GM23338 (cell line): Measurements from ENCODE around the gene RELL1. TPM values are rescaled to one million over a fixed set of nuclear protein-coding genes. Genes with fewer than 3 reads are reported as not detected.

Source experiments
- ATAC-seq: fragments of 200-7000 bp; cut with Tn5 transposase; 3 replicates; pipeline ENCODE4 v1.9.1; 2020
- DNase-seq: peaks from one replicate; pipeline ENCODE4 v3.0.0-alpha.2; 2015; ENCODE audit warnings: low spot score
- H2AFZ ChIP-seq: fragments of 200-600 bp; sonication (generic); 2 replicates; pipeline ENCODE4 v1.8.0; 2016; ENCODE audit warnings: antibody characterized with exemption, mild to moderate bottlenecking, moderate library complexity
- H3F3A ChIP-seq: fragments of 200-600 bp; sonication (generic); replicated peaks from 2 replicates; pipeline ENCODE4 v1.8.0; 2017; ENCODE audit warnings: antibody characterized with exemption, mixed run types, low read depth
- H3K27ac ChIP-seq: fragments of 200-600 bp; sonication (generic); 2 replicates; pipeline ENCODE4 v1.6.1; 2016; ENCODE audit warnings: low read depth
- H3K27me3 ChIP-seq: fragments of 200-600 bp; sonication (generic); 2 replicates; pipeline ENCODE4 v1.8.0; 2016; ENCODE audit warnings: mild to moderate bottlenecking, mixed run types, moderate library complexity; ENCODE audit not compliant: insufficient read depth
- H3K36me3 ChIP-seq: fragments of 200-600 bp; sonication (generic); 2 replicates; pipeline ENCODE4 v1.8.0; 2016; ENCODE audit warnings: mild to moderate bottlenecking; ENCODE audit not compliant: insufficient read depth
- H3K4me1 ChIP-seq: fragments of 200-600 bp; sonication (generic); 2 replicates; pipeline ENCODE4 v1.8.0; 2016; ENCODE audit warnings: mild to moderate bottlenecking, moderate library complexity; ENCODE audit not compliant: insufficient read depth
- H3K4me2 ChIP-seq: fragments of 200-600 bp; sonication (generic); 2 replicates; pipeline ENCODE4 v1.7.1; 2017; ENCODE audit warnings: mixed run types
- H3K4me3 ChIP-seq: fragments of 200-600 bp; sonication (generic); 2 replicates; pipeline ENCODE4 v1.6.1; 2016; ENCODE audit warnings: mixed run types
- H3K79me2 ChIP-seq: fragments of 200-600 bp; sonication (generic); replicated peaks from 2 replicates; pipeline ENCODE4 v1.8.0; 2017; ENCODE audit warnings: mild to moderate bottlenecking; ENCODE audit not compliant: insufficient read depth
- H3K9me2 ChIP-seq: fragments of 200-600 bp; sonication (generic); 2 replicates; pipeline ENCODE4 v1.8.0; 2017; ENCODE audit not compliant: insufficient read depth
- H4K20me1 ChIP-seq: fragments of 200-600 bp; sonication (generic); replicated peaks from 2 replicates; pipeline ENCODE4 v1.8.0; 2017; ENCODE audit warnings: mild to moderate bottlenecking; ENCODE audit not compliant: insufficient read depth
- H3K27ac Mint-ChIP-seq: 2 replicates; pipeline ENCODE4 v1.8.0; 2020; ENCODE audit warnings: inconsistent platforms, mild to moderate bottlenecking, moderate library complexity, mixed read lengths
- H3K27me3 Mint-ChIP-seq: 3 replicates; pipeline ENCODE4 v1.8.0; 2022; ENCODE audit warnings: low read depth, mild to moderate bottlenecking, moderate library complexity, mixed read lengths, inconsistent platforms; ENCODE audit not compliant: insufficient read depth, poor library complexity
- H3K36me3 Mint-ChIP-seq: 3 replicates; pipeline ENCODE4 v1.8.0; 2021; ENCODE audit warnings: low read depth, mild to moderate bottlenecking, inconsistent platforms, moderate library complexity, mixed read lengths
- H3K4me1 Mint-ChIP-seq: 3 replicates; pipeline ENCODE4 v1.8.0; 2020; ENCODE audit warnings: mild to moderate bottlenecking, inconsistent platforms, mixed read lengths
- H3K4me3 Mint-ChIP-seq: 3 replicates; pipeline ENCODE4 v1.8.0; 2021; ENCODE audit warnings: moderate library complexity, mild to moderate bottlenecking, inconsistent platforms, mixed read lengths
- H3K9me3 Mint-ChIP-seq: 3 replicates; pipeline ENCODE4 v1.8.0; 2020; ENCODE audit warnings: moderate library complexity, mild to moderate bottlenecking, inconsistent platforms, mixed read lengths
- CREB1 ChIP-seq: fragments of 250-450 bp; sonication (Bioruptor Pico); IDR thresholded peaks from 2 replicates; pipeline ENCODE4 v1.5.0; 2020; ENCODE audit warnings: low read depth, mild to moderate bottlenecking, moderate library complexity
- CTCF ChIP-seq, 2 experiments: fragments of 200-600 bp in 1 of 2; sonication (generic) in 1 of 2; conservative IDR thresholded peaks; 2 replicates each; pipeline versions ENCODE4 v1.5.1 to v1.6.1; 2016 to 2017; ENCODE audit warnings: antibody characterized with exemption in 2 of 2, low read depth in 2 of 2, mild to moderate bottlenecking in 2 of 2, moderate library complexity in 1 of 2
- ETS1 ChIP-seq: IDR thresholded peaks from 2 replicates; pipeline ENCODE4 v1.6.1; 2016; ENCODE audit warnings: antibody characterized with exemption
- EZH2 ChIP-seq: fragments of 200-600 bp; sonication (generic); IDR thresholded peaks from one replicate; pipeline ENCODE4 v1.8.0; 2017; ENCODE audit warnings: antibody characterized with exemption, mild to moderate bottlenecking, low read depth; ENCODE audit not compliant: unreplicated experiment
- EZH2phosphoT487 ChIP-seq: fragments of 200-600 bp; sonication (generic); IDR thresholded peaks from one replicate; pipeline ENCODE4 v1.8.1; 2018; ENCODE audit warnings: antibody characterized with exemption; ENCODE audit not compliant: unreplicated experiment
- JUNB ChIP-seq: IDR thresholded peaks from one replicate; pipeline ENCODE4 v1.6.1; 2016; ENCODE audit warnings: antibody characterized with exemption; ENCODE audit not compliant: unreplicated experiment
- NANOG ChIP-seq: IDR thresholded peaks from 2 replicates; pipeline ENCODE4 v1.6.1; 2016; ENCODE audit warnings: antibody characterized with exemption, borderline replicate concordance
- POLR2AphosphoS5 ChIP-seq: IDR thresholded peaks from 2 replicates; pipeline ENCODE4 v1.6.1; 2016; ENCODE audit warnings: antibody characterized with exemption, low read depth
- REST ChIP-seq: IDR thresholded peaks from one replicate; pipeline ENCODE4 v1.6.1; 2018; ENCODE audit warnings: antibody characterized with exemption; ENCODE audit not compliant: unreplicated experiment
- STAT1 ChIP-seq: IDR thresholded peaks from one replicate; pipeline ENCODE4 v1.6.1; 2016; ENCODE audit warnings: antibody characterized with exemption; ENCODE audit not compliant: unreplicated experiment
- ZNF114 ChIP-seq: fragments of 250-450 bp; sonication (Bioruptor Pico); IDR thresholded peaks from 2 replicates; pipeline ENCODE4 v1.5.0; 2020; ENCODE audit warnings: mild to moderate bottlenecking, moderate library complexity
- ZNF331 ChIP-seq: fragments of 250-450 bp; sonication (Bioruptor Pico); IDR thresholded peaks from 2 replicates; pipeline ENCODE4 v1.5.0; 2020; ENCODE audit warnings: low read depth, mild to moderate bottlenecking, moderate library complexity
- ZNF462 ChIP-seq: fragments of 250-450 bp; sonication (Bioruptor Pico); IDR thresholded peaks from 2 replicates; pipeline ENCODE4 v1.5.0; 2020; ENCODE audit warnings: mild to moderate bottlenecking, moderate library complexity
- polyA plus RNA-seq: library from polyadenylated mRNA; unstranded; fragments of >200 nt; fragmentation: Nextera tagmentation; extraction: Ambion mirVana; gene quantifications from 2 replicates; pipeline ENCODE4 v1.2.1, GENCODE V29; 2016
- total RNA-seq: library from RNA; depleted of rRNA; stranded (reverse); fragments of >200 nt; shearing (Covaris generic); gene quantifications from 2 replicates; pipeline ENCODE4 v1.2.3, GENCODE V29; 2014

The RELL1 gene
- total and polyA plus RNA-seq, 2 experiments from 2014 or later: 2.8 to 28.5 TPM

- no peak for TF ChIP-seq EZH2
- no peak for TF ChIP-seq NANOG
These were observed 41.9 kb upstream of the RELL1 start (continued) for GRCh38 chr4:37728064-37728463.

GRCh38 chr4:37727635-37728034 is 41.5 kb upstream of the RELL1 start:
- no peak overlapping the region for H3K27ac Mint-ChIP-seq
- peaks cover 12% of the 10 kb centered on the region; the same call in 2 of the 3 replicates for H3K36me3 Mint-ChIP-seq
- no peak for ATAC-seq
- no peaks in the 10 kb centered on the region for H4K20me1 ChIP-seq
- peaks cover 3% of the 10 kb centered on the region; the same call in 1 of the 2 replicates for H3K9me2 ChIP-seq
- H3K9me3 Mint-ChIP-seq: peaks cover 4% of the 10 kb centered on the region; the same call in 2 of the 3 replicates
- TF ChIP-seq JUNB: no peak
- TF ChIP-seq CREB1 (CRISPR knock-in tag): no peak
- no peak for TF ChIP-seq ZNF462 (CRISPR knock-in tag)
- TF ChIP-seq ETS1: no peak
- no peak for TF ChIP-seq POLR2AphosphoS5
- TF ChIP-seq ZNF114 (CRISPR knock-in tag): no peak
- TF ChIP-seq CTCF (conservative IDR thresholded peaks at IDR 0.05; ENCODE audit: low read depth in 2 of 2): no peak
- no peak for TF ChIP-seq REST
- TF ChIP-seq EZH2phosphoT487: no peak
- TF ChIP-seq NANOG: no peak
- TF ChIP-seq STAT1: no peak
- TF ChIP-seq EZH2: no peak
- TF ChIP-seq ZNF331: no peak
- H3K4me1 ChIP-seq: peaks cover 16% of the 10 kb centered on the region
- no peak overlapping the region for H3K4me3 Mint-ChIP-seq
- H3K4me2 ChIP-seq: no peak overlapping the region
- no peaks in the 10 kb centered on the region for H3K36me3 ChIP-seq
- H3K27me3 Mint-ChIP-seq: peaks cover 7% of the 10 kb centered on the region
- H3F3A ChIP-seq: no peaks in the 10 kb centered on the region
- H3K4me1 Mint-ChIP-seq: peaks cover 19% of the 10 kb centered on the region
- no peaks in the 10 kb centered on the region for H3K79me2 ChIP-seq
- no peaks in the 10 kb centered on the region for H3K27me3 ChIP-seq
- H3K4me3 ChIP-seq: no peak overlapping the region
- no peak for DNase-seq
- H2AFZ ChIP-seq: no peak overlapping the region
- no peak overlapping the region for H3K27ac ChIP-seq
